GM23248 (cell line): ENCODE data around the gene ADGRG1.

ENCODE experiments used
- EZH2 ChIP-seq: fragments of 200-600 bp; sonication (generic); IDR thresholded peaks from 2 replicates; pipeline ENCODE4 v1.6.1; 2018; ENCODE audit warnings: antibody characterized with exemption, mild to moderate bottlenecking; ENCODE audit not compliant: insufficient read depth, poor library complexity, severe bottlenecking
- EZH2phosphoT487 ChIP-seq: fragments of 200-600 bp; sonication (generic); IDR thresholded peaks from 2 replicates; pipeline ENCODE4 v1.6.1; 2018; ENCODE audit warnings: antibody characterized with exemption, moderate library complexity, mild to moderate bottlenecking, low read depth; ENCODE audit not compliant: insufficient read depth

- TF ChIP-seq EZH2 = no peak
- TF ChIP-seq EZH2phosphoT487 = no peak
Observed at GRCh38 chr16:57637020-57637419, 8.6 kb downstream of the ADGRG1 start.
